Ishikawa (cell line): ENCODE data around the gene DOCK6.

Experiments used
- CEBPB ChIP-seq: IDR thresholded peaks from 2 replicates; pipeline ENCODE4 v1.6.1; 2012
- CREB1 ChIP-seq: IDR thresholded peaks from 2 replicates; pipeline ENCODE4 v1.6.1; 2012; ENCODE audit warnings: low read depth
- EGR1 ChIP-seq: IDR thresholded peaks from 2 replicates; pipeline ENCODE4 v1.6.1; 2012
- EP300 ChIP-seq: IDR thresholded peaks from 2 replicates; pipeline ENCODE4 v1.6.1; 2012; ENCODE audit warnings: borderline replicate concordance
- FOXM1 ChIP-seq: IDR thresholded peaks from 2 replicates; pipeline ENCODE4 v1.6.1; 2012; ENCODE audit warnings: low read depth, borderline replicate concordance
- NFIC ChIP-seq: IDR thresholded peaks from 2 replicates; pipeline ENCODE4 v1.6.1; 2012
- RAD21 ChIP-seq: IDR thresholded peaks from 2 replicates; pipeline ENCODE4 v1.6.1; 2012; ENCODE audit warnings: low read depth
- TAF1 ChIP-seq: IDR thresholded peaks from 2 replicates; pipeline ENCODE4 v1.6.1; 2012; ENCODE audit warnings: low read depth, mild to moderate bottlenecking
- TCF12 ChIP-seq: IDR thresholded peaks from 2 replicates; pipeline ENCODE4 v1.6.1; 2012; ENCODE audit warnings: low read depth
- TEAD4 ChIP-seq: IDR thresholded peaks from 2 replicates; pipeline ENCODE4 v1.6.1; 2012
- YY1 ChIP-seq: IDR thresholded peaks from 2 replicates; pipeline ENCODE4 v1.6.1; 2012; ENCODE audit warnings: low read depth
- ZBTB7A ChIP-seq: IDR thresholded peaks from 2 replicates; pipeline ENCODE4 v1.6.1; 2012; ENCODE audit warnings: low read depth
- TF ChIP-seq, protein P1 (sequence below): IDR thresholded peaks from 2 replicates; pipeline ENCODE4 v1.6.1; 2012
- TF ChIP-seq, protein P2 (sequence below): IDR thresholded peaks from 2 replicates; pipeline ENCODE4 v1.6.1; 2012; ENCODE audit warnings: low read depth, mild to moderate bottlenecking
- TF ChIP-seq, protein P3 (sequence below): IDR thresholded peaks from 2 replicates; pipeline ENCODE4 v1.6.1; 2012

The DOCK6 gene

DNA sequence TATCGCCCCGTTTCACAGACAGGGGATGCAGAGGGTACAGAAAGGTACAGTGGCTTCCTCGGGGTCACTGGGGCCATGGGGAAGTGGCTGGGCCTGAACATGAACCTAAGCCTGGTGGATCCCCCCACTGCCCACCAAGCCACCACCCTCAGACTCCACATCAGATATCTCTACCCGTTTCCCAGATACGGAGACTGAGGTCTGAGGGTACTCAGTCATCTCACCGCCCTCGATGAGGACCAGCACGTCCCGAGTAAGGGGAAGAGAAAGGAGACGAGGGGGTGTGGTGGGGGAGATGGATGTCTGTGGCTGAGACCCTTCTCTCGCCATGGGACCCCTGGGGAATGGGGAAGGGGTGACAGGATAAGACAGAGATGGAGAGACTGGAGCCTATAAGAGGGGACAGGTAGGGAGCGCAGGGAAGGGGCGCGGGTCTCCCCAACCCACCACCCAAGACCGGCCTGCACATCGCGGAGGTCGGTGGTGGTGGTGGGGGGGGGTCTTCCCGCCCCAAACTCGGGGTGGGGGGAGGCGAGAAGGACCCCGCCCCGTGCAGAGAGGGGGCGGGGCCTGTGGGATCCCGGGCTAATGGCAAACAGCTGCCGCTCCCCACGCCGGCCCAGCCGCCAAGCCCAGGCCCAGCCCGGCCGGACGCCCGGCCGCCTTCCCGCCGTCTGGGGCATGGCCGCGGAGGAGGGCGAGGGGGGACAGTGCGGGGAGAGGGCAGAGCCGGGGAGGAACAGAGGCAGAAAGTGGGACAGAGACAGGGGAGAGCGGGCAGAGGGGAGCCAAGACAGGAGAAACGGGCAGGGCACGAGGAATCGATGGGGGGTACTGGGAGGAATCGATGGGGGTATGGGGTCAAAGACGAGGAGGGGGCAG lies 65.7 kb downstream of the DOCK6 start:
- TF ChIP-seq, protein P1, sequence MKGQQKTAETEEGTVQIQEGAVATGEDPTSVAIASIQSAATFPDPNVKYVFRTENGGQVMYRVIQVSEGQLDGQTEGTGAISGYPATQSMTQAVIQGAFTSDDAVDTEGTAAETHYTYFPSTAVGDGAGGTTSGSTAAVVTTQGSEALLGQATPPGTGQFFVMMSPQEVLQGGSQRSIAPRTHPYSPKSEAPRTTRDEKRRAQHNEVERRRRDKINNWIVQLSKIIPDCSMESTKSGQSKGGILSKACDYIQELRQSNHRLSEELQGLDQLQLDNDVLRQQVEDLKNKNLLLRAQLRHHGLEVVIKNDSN = no peak
- TF ChIP-seq NFIC (no peak), CREB1 (no peak), TAF1 (no peak; the same call in 1 of the 2 replicates), TCF12 (no peak), FOXM1 (no peak), ZBTB7A (peak; percentile 54), RAD21 (no peak), CEBPB (no peak), EGR1 (no peak), EP300 (no peak), YY1 (0 out of 2 replicates have a peak, but pooled peaks have one; percentile 48), TEAD4 (no peak)
- TF ChIP-seq, protein P2, sequence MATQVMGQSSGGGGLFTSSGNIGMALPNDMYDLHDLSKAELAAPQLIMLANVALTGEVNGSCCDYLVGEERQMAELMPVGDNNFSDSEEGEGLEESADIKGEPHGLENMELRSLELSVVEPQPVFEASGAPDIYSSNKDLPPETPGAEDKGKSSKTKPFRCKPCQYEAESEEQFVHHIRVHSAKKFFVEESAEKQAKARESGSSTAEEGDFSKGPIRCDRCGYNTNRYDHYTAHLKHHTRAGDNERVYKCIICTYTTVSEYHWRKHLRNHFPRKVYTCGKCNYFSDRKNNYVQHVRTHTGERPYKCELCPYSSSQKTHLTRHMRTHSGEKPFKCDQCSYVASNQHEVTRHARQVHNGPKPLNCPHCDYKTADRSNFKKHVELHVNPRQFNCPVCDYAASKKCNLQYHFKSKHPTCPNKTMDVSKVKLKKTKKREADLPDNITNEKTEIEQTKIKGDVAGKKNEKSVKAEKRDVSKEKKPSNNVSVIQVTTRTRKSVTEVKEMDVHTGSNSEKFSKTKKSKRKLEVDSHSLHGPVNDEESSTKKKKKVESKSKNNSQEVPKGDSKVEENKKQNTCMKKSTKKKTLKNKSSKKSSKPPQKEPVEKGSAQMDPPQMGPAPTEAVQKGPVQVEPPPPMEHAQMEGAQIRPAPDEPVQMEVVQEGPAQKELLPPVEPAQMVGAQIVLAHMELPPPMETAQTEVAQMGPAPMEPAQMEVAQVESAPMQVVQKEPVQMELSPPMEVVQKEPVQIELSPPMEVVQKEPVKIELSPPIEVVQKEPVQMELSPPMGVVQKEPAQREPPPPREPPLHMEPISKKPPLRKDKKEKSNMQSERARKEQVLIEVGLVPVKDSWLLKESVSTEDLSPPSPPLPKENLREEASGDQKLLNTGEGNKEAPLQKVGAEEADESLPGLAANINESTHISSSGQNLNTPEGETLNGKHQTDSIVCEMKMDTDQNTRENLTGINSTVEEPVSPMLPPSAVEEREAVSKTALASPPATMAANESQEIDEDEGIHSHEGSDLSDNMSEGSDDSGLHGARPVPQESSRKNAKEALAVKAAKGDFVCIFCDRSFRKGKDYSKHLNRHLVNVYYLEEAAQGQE = no peak
- TF ChIP-seq, protein P3, sequence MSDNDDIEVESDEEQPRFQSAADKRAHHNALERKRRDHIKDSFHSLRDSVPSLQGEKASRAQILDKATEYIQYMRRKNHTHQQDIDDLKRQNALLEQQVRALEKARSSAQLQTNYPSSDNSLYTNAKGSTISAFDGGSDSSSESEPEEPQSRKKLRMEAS = 0 out of 2 replicates have a peak, but pooled peaks have one; percentile 10

DNA sequence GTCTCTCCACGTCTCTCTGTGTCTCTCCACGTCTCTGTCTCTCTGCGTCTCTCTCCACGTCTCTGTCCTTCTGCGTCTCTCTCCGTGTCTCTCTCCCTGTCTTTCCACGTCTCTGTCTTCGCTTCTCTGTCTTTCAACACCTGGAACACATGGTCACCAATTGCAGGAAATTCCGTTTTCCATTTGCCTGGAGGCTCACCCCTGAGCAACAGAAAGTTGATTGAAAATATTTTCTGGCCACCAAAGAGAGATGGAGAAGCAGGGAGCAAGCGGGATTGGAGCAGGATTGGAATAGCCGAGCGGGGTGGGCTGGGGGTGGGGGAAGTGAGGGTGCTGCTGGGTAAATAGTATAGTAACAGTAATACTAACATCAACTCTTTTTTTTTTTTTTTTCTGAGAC lies 66.6 kb downstream of the DOCK6 start:
- no peak for TF ChIP-seq TEAD4
- no peak for TF ChIP-seq ZBTB7A
- no peak for TF ChIP-seq CREB1
- TF ChIP-seq TCF12 = no peak

DNA sequence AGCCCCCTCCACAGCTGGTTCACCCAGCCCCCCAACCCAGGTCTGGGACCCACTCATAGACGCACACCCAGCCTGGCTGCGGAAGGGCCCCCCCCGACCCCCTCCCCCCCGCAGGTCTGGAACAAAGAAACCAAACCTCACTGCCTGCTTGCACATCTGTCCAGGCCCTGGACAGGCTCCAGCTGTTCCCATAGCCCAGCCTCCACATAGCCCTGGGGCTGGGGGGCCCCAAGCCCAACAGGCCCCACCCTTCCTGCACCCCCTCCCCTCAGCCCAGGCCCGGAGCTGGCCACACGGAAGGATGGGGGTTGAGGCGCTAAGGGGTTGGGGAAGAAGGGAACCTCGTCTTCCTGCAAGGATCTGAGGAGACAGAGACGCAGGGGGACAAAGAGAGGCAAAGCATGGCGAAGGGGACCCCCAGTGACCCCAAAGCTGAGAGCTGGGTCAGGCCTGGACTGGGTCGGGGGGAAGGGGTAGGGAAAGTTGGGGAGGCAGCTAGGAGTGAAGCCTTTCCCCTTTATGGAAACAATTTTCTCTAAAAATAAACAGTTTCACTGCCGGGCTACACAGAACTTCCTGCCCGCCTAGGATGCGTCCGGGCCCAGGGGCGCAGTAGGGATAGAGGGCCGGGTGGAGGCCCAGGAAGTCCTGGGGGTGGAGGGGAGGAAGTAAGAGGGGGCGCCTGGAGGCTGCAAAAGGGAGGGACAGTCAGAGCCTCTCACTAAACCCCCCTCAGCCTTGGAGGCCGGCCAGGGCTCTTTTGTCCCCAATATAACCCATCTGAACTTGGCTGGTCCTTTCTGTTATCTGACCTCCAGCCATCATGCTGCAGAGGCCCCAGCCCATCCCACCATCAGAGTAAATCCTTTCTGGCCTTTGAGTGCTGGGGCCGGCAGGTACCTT lies 67.4 kb downstream of the DOCK6 start:
- no peak for TF ChIP-seq EP300
- TF ChIP-seq CEBPB = no peak
- TF ChIP-seq, protein P3 = no peak
- TF ChIP-seq, protein P1 = no peak
- TF ChIP-seq, protein P2 = no peak
- no peak for TF ChIP-seq FOXM1
- no peak for TF ChIP-seq TEAD4

DNA sequence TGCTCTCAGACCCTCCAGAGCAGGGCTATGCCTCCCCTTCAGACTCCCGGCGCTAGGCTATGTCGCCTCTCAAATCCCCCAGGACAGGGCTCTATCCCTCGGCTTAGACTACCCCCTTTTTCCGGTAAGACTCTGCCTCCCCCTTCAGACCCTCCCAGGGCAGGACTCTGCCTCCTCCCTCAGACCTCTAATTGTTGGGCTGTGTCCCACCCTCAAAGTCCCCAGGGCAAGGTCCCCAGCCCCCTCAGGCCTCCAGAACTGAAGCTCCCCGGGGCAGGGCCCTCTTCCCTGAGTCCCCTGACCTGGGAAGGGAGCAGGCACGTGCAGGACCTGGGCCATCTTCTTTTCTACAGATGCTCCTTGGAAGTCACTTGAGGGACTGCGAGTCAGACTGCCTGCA lies 68.2 kb downstream of the DOCK6 start:
- TF ChIP-seq YY1 (no peak), TCF12 (no peak), EGR1 (no peak), RAD21 (no peak), TAF1 (no peak), EP300 (no peak), ZBTB7A (no peak), CREB1 (no peak), FOXM1 (no peak), TEAD4 (no peak), NFIC (no peak), CEBPB (no peak)
- TF ChIP-seq, protein P2 = no peak
- TF ChIP-seq, protein P3 = no peak
- TF ChIP-seq, protein P1 = no peak
